ENCODE results near the gene SUMF1.

DNA sequence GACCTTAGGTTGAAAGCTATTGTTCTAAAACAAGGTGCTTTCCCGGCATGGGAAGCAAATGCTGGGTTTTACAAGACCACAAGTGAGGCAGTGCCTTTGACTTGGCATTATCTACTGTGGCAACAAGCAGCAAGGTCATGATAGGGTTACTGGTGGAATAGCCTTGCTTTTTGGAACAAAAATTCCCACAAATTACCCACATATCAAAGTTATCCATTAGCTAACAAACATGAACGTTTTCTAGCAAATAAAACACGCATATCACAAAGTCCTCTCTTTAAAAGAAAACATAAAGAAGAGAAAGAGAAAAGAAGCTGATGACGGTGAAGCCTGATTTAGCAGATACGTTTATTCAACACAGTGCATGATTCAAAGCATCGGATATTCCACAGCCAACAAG lies 106.3 kb downstream of the SUMF1 start:
- TF ChIP-seq, protein P1, sequence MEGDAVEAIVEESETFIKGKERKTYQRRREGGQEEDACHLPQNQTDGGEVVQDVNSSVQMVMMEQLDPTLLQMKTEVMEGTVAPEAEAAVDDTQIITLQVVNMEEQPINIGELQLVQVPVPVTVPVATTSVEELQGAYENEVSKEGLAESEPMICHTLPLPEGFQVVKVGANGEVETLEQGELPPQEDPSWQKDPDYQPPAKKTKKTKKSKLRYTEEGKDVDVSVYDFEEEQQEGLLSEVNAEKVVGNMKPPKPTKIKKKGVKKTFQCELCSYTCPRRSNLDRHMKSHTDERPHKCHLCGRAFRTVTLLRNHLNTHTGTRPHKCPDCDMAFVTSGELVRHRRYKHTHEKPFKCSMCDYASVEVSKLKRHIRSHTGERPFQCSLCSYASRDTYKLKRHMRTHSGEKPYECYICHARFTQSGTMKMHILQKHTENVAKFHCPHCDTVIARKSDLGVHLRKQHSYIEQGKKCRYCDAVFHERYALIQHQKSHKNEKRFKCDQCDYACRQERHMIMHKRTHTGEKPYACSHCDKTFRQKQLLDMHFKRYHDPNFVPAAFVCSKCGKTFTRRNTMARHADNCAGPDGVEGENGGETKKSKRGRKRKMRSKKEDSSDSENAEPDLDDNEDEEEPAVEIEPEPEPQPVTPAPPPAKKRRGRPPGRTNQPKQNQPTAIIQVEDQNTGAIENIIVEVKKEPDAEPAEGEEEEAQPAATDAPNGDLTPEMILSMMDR (conservative IDR thresholded peaks at IDR 0.05; ENCODE audit: low read length) = no peak
- TF ChIP-seq EZH2phosphoT487 (IDR thresholded peaks at IDR 0.05; ENCODE audit: borderline replicate concordance) = no peak
